H1 (cell line): Measurements from ENCODE around the gene C1orf87. TPM values are rescaled to one million over a fixed set of nuclear protein-coding genes. Genes with fewer than 3 reads are reported as not detected.

ENCODE experiments used
- CTCF ChIA-PET: fragments of 300-600 bp; sonication (Branson Sonifier 250); formaldehyde crosslinking; loops from one replicate; lab custom pipeline; 2021; ENCODE audit not compliant: partially characterized antibody; lab: Charles Lee
- POLR2A ChIA-PET: fragments of 300-600 bp; sonication (Branson Sonifier 250); formaldehyde crosslinking; loops from one replicate; lab custom pipeline; 2021; ENCODE audit warnings: inconsistent platforms; ENCODE audit not compliant: partially characterized antibody; lab: Charles Lee
- DNase-seq, 2 experiments: peaks; one replicate each; pipeline versions ENCODE4 v3.0.0 to v3.0.0-alpha.2; 2010 to 2022; ENCODE audit warnings: low spot score in 2 of 2, low read depth in 1 of 2, mixed read lengths in 1 of 2
- FAIRE-seq: peaks from 2 replicates; lab custom pipeline; 2011; peaks lifted over from hg19 to GRCh38; lab: Jason Lieb, UNC
- H2AFZ ChIP-seq: 2 replicates; pipeline ENCODE4 v1.8.1; 2012; ENCODE audit warnings: low read length, inconsistent platforms
- H2AK5ac ChIP-seq: 2 replicates; pipeline ENCODE4 v1.6.1; 2013; ENCODE audit warnings: low read depth, low read length
- H2BK120ac ChIP-seq: replicated peaks from 2 replicates; pipeline ENCODE3; 2013; ENCODE audit warnings: low read depth, low read length, inconsistent platforms
- H2BK12ac ChIP-seq: 2 replicates; pipeline ENCODE4 v1.6.1; 2013; ENCODE audit warnings: low read depth, low read length
- H2BK15ac ChIP-seq: 2 replicates; pipeline ENCODE4 v1.6.1; 2013; ENCODE audit warnings: low read length
- H2BK20ac ChIP-seq: 2 replicates; pipeline ENCODE4 v1.6.1; 2013; ENCODE audit warnings: low read length
- H2BK5ac ChIP-seq: 2 replicates; pipeline ENCODE4 v1.6.1; 2013; ENCODE audit warnings: low read depth, low read length
- H3K14ac ChIP-seq: 2 replicates; pipeline ENCODE4 v1.6.1; 2013; ENCODE audit warnings: inconsistent platforms; ENCODE audit not compliant: insufficient read length
- H3K18ac ChIP-seq: 2 replicates; pipeline ENCODE4 v1.6.1; 2013; ENCODE audit warnings: low read length; ENCODE audit errors: extremely low read depth
- H3K23ac ChIP-seq: 2 replicates; pipeline ENCODE4 v1.6.1; 2013; ENCODE audit warnings: inconsistent platforms; ENCODE audit not compliant: insufficient read length
- H3K23me2 ChIP-seq: 2 replicates; pipeline ENCODE4 v1.6.1; 2013; ENCODE audit warnings: low read depth, low read length
- H3K27ac ChIP-seq: 2 replicates; pipeline ENCODE4 v1.6.1; 2011; ENCODE audit warnings: low read depth, low read length, inconsistent platforms
- H3K27me3 ChIP-seq, 4 experiments: replicated peaks in 1 of 4; 1 replicate in 1 of 4; 2 replicates in 3 of 4; pipeline versions ENCODE4 v1.6.1 to v1.8.1; 2011 to 2013; ENCODE audit warnings: low read length in 3 of 4, mild to moderate bottlenecking in 3 of 4, inconsistent platforms in 2 of 4, mixed read lengths in 2 of 4, moderate library complexity in 1 of 4; ENCODE audit not compliant: control insufficient read depth in 3 of 4, insufficient read depth in 3 of 4; ENCODE audit errors: extremely low read depth in 1 of 4
- H3K36me3 ChIP-seq, 4 experiments: 2 replicates each; pipeline versions ENCODE4 v1.6.1 to v1.8.1; 2011 to 2013; ENCODE audit warnings: mild to moderate bottlenecking in 4 of 4, low read length in 3 of 4, moderate library complexity in 2 of 4, control low read depth in 1 of 4, inconsistent platforms in 1 of 4; ENCODE audit not compliant: insufficient read depth in 4 of 4, control insufficient read depth in 2 of 4
- H3K4ac ChIP-seq: replicated peaks from 2 replicates; pipeline ENCODE3; 2013; ENCODE audit warnings: low read length, low read depth, mixed read lengths, inconsistent platforms; ENCODE audit not compliant: insufficient read length
- H3K4me1 ChIP-seq, 4 experiments: replicated peaks in 1 of 4; 1 replicate in 1 of 4; 2 replicates in 3 of 4; pipeline versions ENCODE4 v1.6.1 to v1.8.1; 2011 to 2013; ENCODE audit warnings: low read length in 3 of 4, inconsistent platforms in 2 of 4, mixed read lengths in 1 of 4; ENCODE audit not compliant: insufficient read depth in 4 of 4, control insufficient read depth in 3 of 4
- H3K4me2 ChIP-seq, 2 experiments: 2 replicates each; pipeline versions ENCODE4 v1.6.1 to v1.8.1; 2011 to 2013; ENCODE audit warnings: low read depth in 2 of 2, low read length in 2 of 2, control low read depth in 1 of 2, inconsistent platforms in 1 of 2, mild to moderate bottlenecking in 1 of 2; ENCODE audit not compliant: insufficient read depth in 1 of 2
- H3K4me3 ChIP-seq, 4 experiments: fragments of 200-600, 300-600 bp in 1 of 4; sonication (generic), shearing (Covaris generic), sonication (Bioruptor Twin) in 1 of 4; 2 replicates each; pipeline versions ENCODE4 v1.5.1 to v1.8.1; 2011 to 2016; ENCODE audit warnings: low read length in 4 of 4, low read depth in 3 of 4, control low read depth in 2 of 4, inconsistent platforms in 2 of 4, mild to moderate bottlenecking in 2 of 4, mixed read lengths in 1 of 4, moderate library complexity in 1 of 4; ENCODE audit not compliant: insufficient read depth in 2 of 4; ENCODE audit errors: extremely low read depth in 1 of 4
- H3K56ac ChIP-seq: replicated peaks from 2 replicates; pipeline ENCODE3; 2013; ENCODE audit warnings: low read depth, mild to moderate bottlenecking, mixed read lengths, low read length, inconsistent platforms; ENCODE audit not compliant: insufficient read length
- H3K79me1 ChIP-seq: 2 replicates; pipeline ENCODE4 v1.6.1; 2013; ENCODE audit warnings: low read depth, low read length, control low read depth
- H3K79me2 ChIP-seq, 2 experiments: 2 replicates each; pipeline versions ENCODE4 v1.6.1 to v1.8.1; 2012 to 2013; ENCODE audit warnings: low read length in 2 of 2, mild to moderate bottlenecking in 2 of 2, inconsistent platforms in 1 of 2; ENCODE audit not compliant: insufficient read depth in 2 of 2, control insufficient read depth in 1 of 2
- H3K9ac ChIP-seq, 4 experiments: replicated peaks in 1 of 4; 1 replicate in 1 of 4; 2 replicates in 3 of 4; pipeline versions ENCODE4 v1.6.1 to v1.8.1; 2011 to 2013; ENCODE audit warnings: low read depth in 3 of 4, low read length in 3 of 4, control low read depth in 2 of 4, mild to moderate bottlenecking in 2 of 4, moderate library complexity in 2 of 4, inconsistent platforms in 1 of 4; ENCODE audit errors: extremely low read depth in 1 of 4
- H3K9me3 ChIP-seq, 2 experiments: 2 replicates each; pipeline versions ENCODE4 v1.6.1 to v1.8.1; 2012 to 2013; ENCODE audit warnings: mild to moderate bottlenecking in 2 of 2, moderate library complexity in 2 of 2, control low read depth in 1 of 2, inconsistent platforms in 1 of 2, low read depth in 1 of 2, low read length in 1 of 2, mixed read lengths in 1 of 2; ENCODE audit not compliant: insufficient read depth in 2 of 2
- H4K20me1 ChIP-seq, 2 experiments: replicated peaks in 1 of 2; 2 replicates each; pipeline versions ENCODE3 to v1.8.1; 2011 to 2013; ENCODE audit warnings: inconsistent platforms in 2 of 2, low read length in 2 of 2, mild to moderate bottlenecking in 1 of 2; ENCODE audit not compliant: insufficient read depth in 2 of 2, control insufficient read depth in 1 of 2
- H4K5ac ChIP-seq: 2 replicates; pipeline ENCODE4 v1.6.1; 2013; ENCODE audit warnings: low read length, low read depth, mixed read lengths, inconsistent platforms; ENCODE audit not compliant: insufficient read length
- H4K8ac ChIP-seq: 2 replicates; pipeline ENCODE4 v1.8.0; 2013; ENCODE audit warnings: mild to moderate bottlenecking, moderate library complexity, low read length, inconsistent platforms; ENCODE audit not compliant: insufficient read depth; ENCODE audit errors: extremely low read depth
- H4K91ac ChIP-seq: replicated peaks from 2 replicates; pipeline ENCODE3; 2013; ENCODE audit warnings: low read length, mixed read lengths, inconsistent platforms; ENCODE audit not compliant: insufficient read length
- HDAC2 ChIP-seq, 2 experiments: fragments of 300-600 bp in 1 of 2; sonication (generic) in 1 of 2; IDR thresholded peaks; 2 replicates each; pipeline ENCODE4 v1.6.1; 2011 to 2012; ENCODE audit warnings: low read depth in 2 of 2, low read length in 2 of 2, mild to moderate bottlenecking in 2 of 2, moderate library complexity in 2 of 2, borderline replicate concordance in 1 of 2, inconsistent platforms in 1 of 2
- RAD21 ChIP-seq, 2 experiments: IDR thresholded peaks in 1 of 2; conservative IDR thresholded peaks in 1 of 2; 2 replicates each; pipeline ENCODE4 v1.6.1; 2011; ENCODE audit warnings: low read depth in 2 of 2, low read length in 2 of 2, improper control_type of control experiment in 1 of 2, inconsistent platforms in 1 of 2, mild to moderate bottlenecking in 1 of 2, moderate library complexity in 1 of 2
- TBP ChIP-seq: IDR thresholded peaks from 2 replicates; pipeline ENCODE4 v1.6.1; 2011; ENCODE audit warnings: low read depth, low read length, improper control_type of control experiment
- WGBS, 2 experiments: shearing (Covaris generic) in 1 of 2; methylation state at CpG; one replicate each; pipeline versions ENCODE4 v1.1.6 to v1.1.7; 2013 to 2015; ENCODE audit warnings: low lambda C conversion rate in 2 of 2, mixed read lengths in 2 of 2, inconsistent platforms in 1 of 2, low coverage in 1 of 2, missing lambda C conversion rate in 1 of 2; ENCODE audit not compliant: insufficient replicate concordance in 2 of 2, insufficient coverage in 1 of 2, insufficient read length in 1 of 2; ENCODE audit errors: extremely low coverage in 1 of 2, missing lambda C conversion rate in 1 of 2; 5-methylcytosine and 5-hydroxymethylcytosine counted together
- polyA plus RNA-seq, 7 experiments: library from polyadenylated mRNA; depleted of rRNA in 3 of 7; stranded (reverse) in 5 of 7; unstranded in 2 of 7; fragments of >200 nt in 5 of 7; fragments of 200-250 nt in 2 of 7; gene quantifications; 1 replicate in 5 of 7; 2 replicates in 1 of 7; 4 replicates in 1 of 7; pipeline versions ENCODE4 v1.2.1 to v1.2.3, GENCODE V29; 2011 to 2013; ENCODE audit warnings: missing spikeins in 2 of 7, mixed read lengths in 2 of 7
- total RNA-seq: library from RNA; stranded (reverse); fragmentation: NEBNext Ultra II Directional; extraction: Animal tissue kit (Norgen Biotek cat#: 25700); gene quantifications from 2 replicates; pipeline ENCODE4 v1.2.1, GENCODE V29; 2021
- TF ChIP-seq, protein P1 (sequence below), 3 experiments: IDR thresholded peaks; 1 replicate in 2 of 3; 2 replicates in 1 of 3; pipeline versions ENCODE4 v1.5.1 to v1.6.1; 2011; ENCODE audit warnings: low read length in 3 of 3, mild to moderate bottlenecking in 3 of 3, inconsistent platforms in 2 of 3, low read depth in 1 of 3, moderate library complexity in 1 of 3; ENCODE audit not compliant: insufficient read depth in 1 of 3; ENCODE audit errors: control extremely low read depth in 1 of 3

C1orf87 gene
- total and polyA plus RNA-seq, 2 of the 8 experiments (the other 6 are each of a cell fraction or from before 2014, with no cell fraction given) = 0.41 TPM; not detected in 1

DNA sequence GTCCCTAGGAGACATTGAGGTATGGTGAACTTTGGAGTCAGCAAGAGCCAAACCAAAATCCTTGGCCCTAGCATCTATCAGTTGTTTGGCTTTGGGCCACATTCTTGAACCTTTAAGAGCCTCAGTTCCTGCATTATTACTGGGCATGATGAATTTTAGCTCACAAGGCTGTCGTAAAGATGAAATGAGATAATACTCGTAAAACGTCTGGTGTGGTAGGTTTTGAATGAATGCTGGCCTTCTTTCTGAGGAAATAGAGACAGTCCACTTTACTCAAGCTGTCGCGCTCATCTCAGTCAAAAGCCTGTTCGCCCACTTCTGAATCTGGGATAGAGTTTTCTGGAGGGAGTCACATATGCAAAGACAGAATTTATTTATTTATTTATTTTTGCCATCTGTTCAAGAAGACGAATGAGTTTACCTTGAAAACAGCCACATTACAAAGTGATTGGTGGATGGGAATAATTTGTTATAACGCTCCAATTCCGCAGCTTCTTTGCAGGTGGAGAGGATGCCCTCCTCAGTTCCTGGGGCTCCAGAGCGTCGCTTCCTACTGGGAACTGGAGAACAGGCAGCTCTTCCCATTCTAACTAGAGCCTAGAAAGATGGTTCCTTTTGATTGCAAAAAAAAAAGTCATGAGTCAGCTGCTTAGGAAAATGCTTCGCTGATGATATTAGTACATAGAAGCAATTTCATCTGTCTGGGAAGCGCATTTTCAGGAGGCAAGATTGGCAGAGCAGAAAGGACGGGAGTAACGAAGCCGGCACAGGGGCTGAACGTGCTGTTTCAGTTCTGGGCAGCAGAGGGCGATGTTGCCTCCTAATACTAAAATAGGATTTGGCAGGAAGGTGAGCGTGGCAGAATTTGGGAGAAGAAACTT lies 97.1 kb downstream of the C1orf87 start:
- H3K4me2 ChIP-seq = peak overlapping the region; percentile 18 to 47; a peak in 2 of 4 replicates
- peak; percentile 93 for FAIRE-seq

More for the DNA sequence above, 97.1 kb downstream of the C1orf87 start:
- peak in 1 of 2 experiments; percentile 91 for DNase-seq
- Histone ChIP-seq H4K91ac (no peak overlapping the region), H2BK15ac (no peak overlapping the region), H3K23ac (no peak overlapping the region), H3K27ac (no peak overlapping the region), H3K4me3 (peak overlapping the region in 1 of 4 experiments; percentile 40; a peak in 2 of 8 replicates), H4K20me1 (no peaks in the 10 kb centered on the region), H2BK20ac (no peak overlapping the region), H3K23me2 (no peaks in the 10 kb centered on the region), H2BK12ac (no peak overlapping the region), H3K9me3 (no peaks in the 10 kb centered on the region), H3K4ac (no peak overlapping the region), H3K4me1 (peaks cover 0 to 2% (median under 1%) of the 10 kb centered on the region in 4 experiments; a peak in 3 of 7 replicates), H3K9ac (no peak overlapping the region), H3K27me3 (no peaks in the 10 kb centered on the region; a peak in 1 of 7 replicates), H4K5ac (no peak overlapping the region), H3K14ac (no peak overlapping the region), H3K56ac (no peak overlapping the region), H2AFZ (0 out of 2 replicates have a peak overlapping the region, but pooled peaks have one; percentile 38), H4K8ac (no peak overlapping the region), H2AK5ac (no peak overlapping the region), H3K79me1 (no peaks in the 10 kb centered on the region), H3K79me2 (no peaks in the 10 kb centered on the region), H2BK120ac (no peak overlapping the region), H3K18ac (no peak overlapping the region), H2BK5ac (no peak overlapping the region), H3K36me3 (0 out of 8 replicates have a peak, but pooled peaks cover 0 to 2% (median 0%) of the 10 kb centered on the region in 4 experiments)
- POLR2A ChIA-PET = no interaction called here
- WGBS, 2 experiments = 47% methylated on average over 19 of the region's 19 CpGs; no CpG with 5 or more reads in 1 of the 2 experiments
- TF ChIP-seq RAD21 (IDR thresholded peaks at IDR 0.05 in 1 of 2, conservative IDR thresholded peaks at IDR 0.05 in 1 of 2; ENCODE audit: low read depth in 2 of 2, low read length in 2 of 2) (peak; percentile 85 to 90), TBP (no peak), HDAC2 (IDR thresholded peaks at IDR 0.05; ENCODE audit: borderline replicate concordance in 1 of 2, low read depth in 2 of 2, low read length in 2 of 2) (no peak)
- TF ChIP-seq, protein P1, sequence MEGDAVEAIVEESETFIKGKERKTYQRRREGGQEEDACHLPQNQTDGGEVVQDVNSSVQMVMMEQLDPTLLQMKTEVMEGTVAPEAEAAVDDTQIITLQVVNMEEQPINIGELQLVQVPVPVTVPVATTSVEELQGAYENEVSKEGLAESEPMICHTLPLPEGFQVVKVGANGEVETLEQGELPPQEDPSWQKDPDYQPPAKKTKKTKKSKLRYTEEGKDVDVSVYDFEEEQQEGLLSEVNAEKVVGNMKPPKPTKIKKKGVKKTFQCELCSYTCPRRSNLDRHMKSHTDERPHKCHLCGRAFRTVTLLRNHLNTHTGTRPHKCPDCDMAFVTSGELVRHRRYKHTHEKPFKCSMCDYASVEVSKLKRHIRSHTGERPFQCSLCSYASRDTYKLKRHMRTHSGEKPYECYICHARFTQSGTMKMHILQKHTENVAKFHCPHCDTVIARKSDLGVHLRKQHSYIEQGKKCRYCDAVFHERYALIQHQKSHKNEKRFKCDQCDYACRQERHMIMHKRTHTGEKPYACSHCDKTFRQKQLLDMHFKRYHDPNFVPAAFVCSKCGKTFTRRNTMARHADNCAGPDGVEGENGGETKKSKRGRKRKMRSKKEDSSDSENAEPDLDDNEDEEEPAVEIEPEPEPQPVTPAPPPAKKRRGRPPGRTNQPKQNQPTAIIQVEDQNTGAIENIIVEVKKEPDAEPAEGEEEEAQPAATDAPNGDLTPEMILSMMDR (IDR thresholded peaks at IDR 0.05; ENCODE audit: control extremely low read depth in 1 of 3, insufficient read depth in 1 of 3, low read depth in 1 of 3, low read length in 3 of 3) = peak; percentile 78 to 89 (median 82)
- CTCF ChIA-PET = interaction anchor here (0.6 to 5.5 kb wide), 30 partner anchors 10 to 1953 kb away, joined by 3 to 33 read pairs (median 4); no protein-coding TSS in a partner anchor
